ENCODE data around the gene AHDC1. TPM values are rescaled to one million over a fixed set of nuclear protein-coding genes. Genes with fewer than 3 reads are reported as not detected.

The AHDC1 gene
- total and polyA plus RNA-seq, 12 donors = 17.0 to 53.1 (median 40.7) TPM

DNA sequence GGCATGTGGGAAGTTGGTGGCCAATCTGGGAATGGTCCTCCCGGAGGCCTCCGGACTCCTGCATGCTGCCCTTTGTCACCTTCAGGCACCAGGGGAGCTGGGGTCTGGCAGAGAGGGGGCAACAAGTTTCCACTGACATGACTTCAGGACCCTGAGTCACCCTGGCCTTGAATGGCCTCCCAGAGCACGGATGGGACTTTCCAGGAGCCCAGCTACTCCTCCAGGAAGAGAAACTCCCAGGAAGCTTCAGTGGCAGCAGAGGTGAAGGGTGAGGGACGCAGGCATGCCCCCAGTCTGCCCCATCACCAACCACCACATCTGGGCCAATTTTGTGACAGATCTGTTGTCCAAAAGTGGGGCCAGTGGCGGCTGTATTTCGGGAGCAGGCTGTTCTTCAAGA lies 58.1 kb downstream of the AHDC1 start:
- no peak for DNase-seq
- H3K4me1 ChIP-seq = peaks cover 28 to 69% (median 66%) of the 10 kb centered on the region in 9 donors

GRCh38 chr1:27545271-27545670 lies 58.7 kb downstream of the AHDC1 start:
- Histone ChIP-seq H3K27ac (peak overlapping the region; percentile 83 to 93 (median 86)), H3K4me3 (no peak overlapping the region), H3K36me3 (peaks cover 0 to 63% (median 30%) of the 10 kb centered on the region in 9 donors), H3K9me3 (no peaks in the 10 kb centered on the region), H3K4me1 (peaks cover 32 to 74% (median 72%) of the 10 kb centered on the region in 9 donors), H3K27me3 (no peaks in the 10 kb centered on the region)
- TF ChIP-seq, protein P1, sequence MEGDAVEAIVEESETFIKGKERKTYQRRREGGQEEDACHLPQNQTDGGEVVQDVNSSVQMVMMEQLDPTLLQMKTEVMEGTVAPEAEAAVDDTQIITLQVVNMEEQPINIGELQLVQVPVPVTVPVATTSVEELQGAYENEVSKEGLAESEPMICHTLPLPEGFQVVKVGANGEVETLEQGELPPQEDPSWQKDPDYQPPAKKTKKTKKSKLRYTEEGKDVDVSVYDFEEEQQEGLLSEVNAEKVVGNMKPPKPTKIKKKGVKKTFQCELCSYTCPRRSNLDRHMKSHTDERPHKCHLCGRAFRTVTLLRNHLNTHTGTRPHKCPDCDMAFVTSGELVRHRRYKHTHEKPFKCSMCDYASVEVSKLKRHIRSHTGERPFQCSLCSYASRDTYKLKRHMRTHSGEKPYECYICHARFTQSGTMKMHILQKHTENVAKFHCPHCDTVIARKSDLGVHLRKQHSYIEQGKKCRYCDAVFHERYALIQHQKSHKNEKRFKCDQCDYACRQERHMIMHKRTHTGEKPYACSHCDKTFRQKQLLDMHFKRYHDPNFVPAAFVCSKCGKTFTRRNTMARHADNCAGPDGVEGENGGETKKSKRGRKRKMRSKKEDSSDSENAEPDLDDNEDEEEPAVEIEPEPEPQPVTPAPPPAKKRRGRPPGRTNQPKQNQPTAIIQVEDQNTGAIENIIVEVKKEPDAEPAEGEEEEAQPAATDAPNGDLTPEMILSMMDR (IDR thresholded peaks at IDR 0.05) = no peak
- intact Hi-C loops (cut with DNase I) = no loop called here
- DNase-seq (peak; percentile 75 to 77), ATAC-seq (peak; percentile 65 to 87 (median 78))
- 25 to 35% methylated on average over 5 of the region's 5 CpGs for WGBS, 2 donors

More for the DNA sequence above, 58.1 kb downstream of the AHDC1 start:
- intact Hi-C loops (cut with DNase I) = no loop called here
- no peaks in the 10 kb centered on the region for H3K9me3 ChIP-seq
- H3K36me3 ChIP-seq = peaks cover 0 to 67% (median 33%) of the 10 kb centered on the region in 9 donors
- no peak overlapping the region for H3K4me3 ChIP-seq
- no peaks in the 10 kb centered on the region for H3K27me3 ChIP-seq
- TF ChIP-seq, protein P1 (IDR thresholded peaks at IDR 0.05) = no peak
- WGBS, 2 donors = 56% methylated on average over 6 of the region's 6 CpGs
- ATAC-seq = no peak
- H3K27ac ChIP-seq = peak overlapping the region; percentile 83 to 93 (median 86)

- Histone ChIP-seq H3K27me3 (no peaks in the 10 kb centered on the region), H3K36me3 (peaks cover 0 to 60% (median 26%) of the 10 kb centered on the region in 9 donors), H3K9me3 (no peaks in the 10 kb centered on the region), H3K27ac (peak overlapping the region; percentile 83 to 93 (median 86)), H3K4me1 (peaks cover 33 to 78% (median 76%) of the 10 kb centered on the region in 9 donors), H3K4me3 (no peak overlapping the region)
- 62 to 68% methylated on average over 7 of the region's 7 CpGs for WGBS, 2 donors
- ATAC-seq (peak in 5 of 8 donors; percentile 4 to 36 (median 9)), DNase-seq (no peak)
- TF ChIP-seq, protein P1 (IDR thresholded peaks at IDR 0.05) = no peak
- intact Hi-C loops (cut with DNase I) = no loop called here
Observed at GRCh38 chr1:27544834-27545233, 59.1 kb downstream of the AHDC1 start.

DNA sequence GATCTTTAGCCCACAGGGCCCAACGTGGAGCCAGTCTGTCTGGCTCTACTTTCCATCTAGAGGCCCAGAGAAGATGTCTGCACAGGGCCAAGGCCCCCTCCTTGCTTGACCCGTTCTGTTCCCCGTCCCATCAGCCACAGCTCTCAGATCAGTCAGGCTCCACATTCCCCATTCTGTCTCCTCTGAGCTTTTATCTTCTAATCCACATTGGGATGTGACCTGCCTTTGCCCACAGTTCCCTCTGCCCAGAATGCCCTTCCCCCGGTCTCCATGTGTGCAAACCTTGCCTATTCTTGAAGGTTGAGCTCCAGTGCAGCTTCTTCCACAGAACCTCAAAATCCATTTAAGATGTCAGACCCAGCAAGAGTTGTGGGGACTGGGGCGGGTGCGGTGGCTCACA lies 60.7 kb downstream of the AHDC1 start:
- H3K27ac ChIP-seq = peak overlapping the region; percentile 75 to 93 (median 86)
- no peak for DNase-seq
- intact Hi-C loops (cut with DNase I) = no loop called here

More for the DNA sequence above, 60.7 kb downstream of the AHDC1 start:
- WGBS, 2 donors = 72 to 73% methylated on average over 5 to 6 of the region's 6 CpGs
- TF ChIP-seq, protein P1 (IDR thresholded peaks at IDR 0.05) = no peak
- Histone ChIP-seq H3K9me3 (no peaks in the 10 kb centered on the region), H3K4me1 (peaks cover 33 to 94% (median 84%) of the 10 kb centered on the region in 9 donors), H3K4me3 (no peak overlapping the region), H3K36me3 (peaks cover 0 to 50% (median 12%) of the 10 kb centered on the region in 9 donors), H3K27me3 (no peaks in the 10 kb centered on the region)
- peak in 3 of 8 donors; percentile 1 to 2 (median 2) for ATAC-seq
